Gastrocnemius medialis (tissue), 4 donors: Measurements from ENCODE around the gene ARHGAP9.

ENCODE experiments used
- POLR2A ChIP-seq, 2 donors: fragments of 450-650 bp; IDR thresholded peaks; one replicate each; pipeline ENCODE4 v1.6.1; 2017; ENCODE audit warnings: antibody characterized with exemption in 2 of 2, mild to moderate bottlenecking in 2 of 2, moderate library complexity in 2 of 2
- TF ChIP-seq, protein P1 (sequence below), 5 experiments: fragments of 450-650 bp in 3 of 5; fragments of 200-600 bp in 2 of 5; sonication (generic) in 2 of 5; IDR thresholded peaks in 4 of 5; conservative IDR thresholded peaks in 1 of 5; 1 replicate in 4 of 5; 2 replicates in 1 of 5; pipeline ENCODE4 v1.5.1; 2016 to 2019; ENCODE audit warnings: antibody characterized with exemption in 5 of 5, mild to moderate bottlenecking in 3 of 5, moderate library complexity in 3 of 5

GRCh38 chr12:57441846-57442427, 37.7 kb downstream of the ARHGAP9 start:
- TF ChIP-seq POLR2A (IDR thresholded peaks at IDR 0.05) = no peak
- TF ChIP-seq, protein P1, sequence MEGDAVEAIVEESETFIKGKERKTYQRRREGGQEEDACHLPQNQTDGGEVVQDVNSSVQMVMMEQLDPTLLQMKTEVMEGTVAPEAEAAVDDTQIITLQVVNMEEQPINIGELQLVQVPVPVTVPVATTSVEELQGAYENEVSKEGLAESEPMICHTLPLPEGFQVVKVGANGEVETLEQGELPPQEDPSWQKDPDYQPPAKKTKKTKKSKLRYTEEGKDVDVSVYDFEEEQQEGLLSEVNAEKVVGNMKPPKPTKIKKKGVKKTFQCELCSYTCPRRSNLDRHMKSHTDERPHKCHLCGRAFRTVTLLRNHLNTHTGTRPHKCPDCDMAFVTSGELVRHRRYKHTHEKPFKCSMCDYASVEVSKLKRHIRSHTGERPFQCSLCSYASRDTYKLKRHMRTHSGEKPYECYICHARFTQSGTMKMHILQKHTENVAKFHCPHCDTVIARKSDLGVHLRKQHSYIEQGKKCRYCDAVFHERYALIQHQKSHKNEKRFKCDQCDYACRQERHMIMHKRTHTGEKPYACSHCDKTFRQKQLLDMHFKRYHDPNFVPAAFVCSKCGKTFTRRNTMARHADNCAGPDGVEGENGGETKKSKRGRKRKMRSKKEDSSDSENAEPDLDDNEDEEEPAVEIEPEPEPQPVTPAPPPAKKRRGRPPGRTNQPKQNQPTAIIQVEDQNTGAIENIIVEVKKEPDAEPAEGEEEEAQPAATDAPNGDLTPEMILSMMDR (IDR thresholded peaks at IDR 0.05 in 4 of 5, conservative IDR thresholded peaks at IDR 0.05 in 1 of 5) = no peak
